Glomerular visceral epithelial cell (primary cell): ENCODE measurements around the gene RAI1.
A peak's percentile ranks its signal among the peaks of the same experiment; 100 is the strongest.
"Not testable (repeated sequence)": the region's sequence is repeated elsewhere in the genome, so short reads cannot be mapped to it uniquely, and the experiment has no call there.

Experiments used
- DNase-seq: peaks from one replicate; pipeline ENCODE4 v3.0.0-alpha.2; 2016; ENCODE audit errors: extremely low spot score

Gene RAI1

GRCh38 chr17:17665255-17665654 lies 16.0 kb upstream of the RAI1 start:
- no peak for DNase-seq

GRCh38 chr17:17666111-17666714 lies 15.0 kb upstream of the RAI1 start:
- peak; percentile 53 for DNase-seq

- DNase-seq = no peak
Measured at GRCh38 chr17:17667231-17667630, 14.0 kb upstream of the RAI1 start.

GRCh38 chr17:17667947-17668346 lies 13.3 kb upstream of the RAI1 start:
- DNase-seq = no peak

- DNase-seq = no peak
Measured at GRCh38 chr17:17668358-17668757, 12.9 kb upstream of the RAI1 start.

- no peak for DNase-seq
Measured at GRCh38 chr17:17668775-17669579, 12.3 kb upstream of the RAI1 start.

- no peak for DNase-seq
Measured at GRCh38 chr17:17669580-17670235, 11.6 kb upstream of the RAI1 start.

GRCh38 chr17:17670701-17671305 lies 10.5 kb upstream of the RAI1 start:
- DNase-seq = no peak

- DNase-seq = no peak
Measured at GRCh38 chr17:17671369-17672129, 9.7 kb upstream of the RAI1 start.

- DNase-seq = no peak
Measured at GRCh38 chr17:17672453-17673368, 8.5 kb upstream of the RAI1 start.

GRCh38 chr17:17675416-17675815 lies 5.8 kb upstream of the RAI1 start:
- DNase-seq = no peak

- peak; percentile 42 for DNase-seq
Measured at GRCh38 chr17:17675925-17676534, 5.2 kb upstream of the RAI1 start.

- no peak for DNase-seq
Measured at GRCh38 chr17:17676752-17677151, 4.5 kb upstream of the RAI1 start.

- DNase-seq = no peak
Measured at GRCh38 chr17:17677299-17678040, 3.8 kb upstream of the RAI1 start.

- DNase-seq = not testable (repeated sequence)
Measured at GRCh38 chr17:17678063-17678699, 3.1 kb upstream of the RAI1 start.

- DNase-seq = no peak
Measured at GRCh38 chr17:17679243-17679642, 2.0 kb upstream of the RAI1 start.

GRCh38 chr17:17679748-17680147 lies 1.5 kb upstream of the RAI1 start:
- DNase-seq = no peak

GRCh38 chr17:17680477-17681186 lies 626 bp upstream of the RAI1 start:
- DNase-seq = no peak
